Omental fat pad (tissue), 4 donors: ENCODE results near the gene C9orf72. TPM values are rescaled to one million over a fixed set of nuclear protein-coding genes. Genes with fewer than 3 reads are reported as not detected.

Experiments used
- ATAC-seq: fragments of 150-250 bp; one replicate; pipeline ENCODE4 v1.9.1; 2016; ENCODE audit warnings: mild to moderate bottlenecking, moderate library complexity; ENCODE audit not compliant: low FRiP score
- DNase-seq: peaks from one replicate; pipeline ENCODE4 v3.0.0-alpha.2; 2019; ENCODE audit warnings: low spot score
- CTCF ChIP-seq, 3 donors: fragments of 450-650 bp; IDR thresholded peaks; one replicate each; pipeline ENCODE4 v1.5.1; 2016 to 2017; ENCODE audit warnings: antibody characterized with exemption in 3 of 3, mild to moderate bottlenecking in 3 of 3, moderate library complexity in 2 of 3
- total RNA-seq, 4 donors: library from RNA; depleted of rRNA; stranded (reverse); fragments of >200 nt; gene quantifications; one replicate each; pipeline ENCODE4 v1.1.0, GENCODE V29; 2016

Gene C9orf72
- total RNA-seq, 4 donors from 2014 or later: 28.6 to 48.6 (median 31.2) TPM

GRCh38 chr9:27528886-27529315, 44.4 kb downstream of the C9orf72 start:
- ATAC-seq (peak; percentile 89), DNase-seq (peak; percentile 36)
- TF ChIP-seq CTCF (IDR thresholded peaks at IDR 0.05): no peak

GRCh38 chr9:27528076-27528885, 45.0 kb downstream of the C9orf72 start:
- DNase-seq (peak; percentile 45), ATAC-seq (peak; percentile 78)
- no peak for TF ChIP-seq CTCF (IDR thresholded peaks at IDR 0.05)

- ATAC-seq (no peak), DNase-seq (no peak)
- no peak for TF ChIP-seq CTCF (IDR thresholded peaks at IDR 0.05)
Measured at GRCh38 chr9:27527702-27528075, 45.6 kb downstream of the C9orf72 start.

GRCh38 chr9:27524236-27524635, 49.0 kb downstream of the C9orf72 start, which contains the start of gene IFNK:
IFNK (plus strand) TSS chr9:27524290; CDS start chr9:27524337, 47 bp downstream.
- ATAC-seq: no peak
- no peak for DNase-seq
- no peak for TF ChIP-seq CTCF (IDR thresholded peaks at IDR 0.05)

- TF ChIP-seq CTCF (IDR thresholded peaks at IDR 0.05): no peak
- ATAC-seq: no peak
- no peak for DNase-seq
Measured at GRCh38 chr9:27523141-27523540, 50.1 kb downstream of the C9orf72 start.

- no peak for TF ChIP-seq CTCF (IDR thresholded peaks at IDR 0.05)
- DNase-seq (no peak), ATAC-seq (no peak)
Measured at GRCh38 chr9:27520986-27521385, 52.3 kb downstream of the C9orf72 start.
